Measurements from ENCODE around the gene KIFAP3.
"Not testable (repeated sequence)": the region's sequence is repeated elsewhere in the genome, so short reads cannot be mapped to it uniquely, and the experiment has no call there.

GRCh38 chr1:170060015-170060520, 14.4 kb downstream of the KIFAP3 start:
- TF ChIP-seq CTCF, POLR2A (IDR thresholded peaks at IDR 0.05): not testable (repeated sequence)
